ENCODE results near the gene NDUFB8.

The NDUFB8 gene

GRCh38 chr10:100553929-100554328, 24.3 kb upstream of the NDUFB8 start:
- H3K9me3 Mint-ChIP-seq: no peaks in the 10 kb centered on the region
- no peak overlapping the region for H3K4me3 Mint-ChIP-seq

GRCh38 chr10:100551738-100552137, 22.1 kb upstream of the NDUFB8 start:
- DNase-seq: no peak
- no peaks in the 10 kb centered on the region for H3K4me1 Mint-ChIP-seq
- no peak overlapping the region for H3K4me3 Mint-ChIP-seq
- H3K27me3 Mint-ChIP-seq (ENCODE audit: low read depth, poor library complexity): no peaks in the 10 kb centered on the region
- peaks cover 35% of the 10 kb centered on the region for H3K36me3 Mint-ChIP-seq (ENCODE audit: low read depth)
- H3K27ac Mint-ChIP-seq: peak overlapping the region; percentile 51
- no peak for TF ChIP-seq CTCF (IDR thresholded peaks at IDR 0.05)
- no peaks in the 10 kb centered on the region for H3K9me3 Mint-ChIP-seq

More at GRCh38 chr10:100553929-100554328, 24.3 kb upstream of the NDUFB8 start:
- DNase-seq: no peak
- H3K27ac Mint-ChIP-seq: no peak overlapping the region
- no peaks in the 10 kb centered on the region for H3K27me3 Mint-ChIP-seq (ENCODE audit: low read depth, poor library complexity)
- no peaks in the 10 kb centered on the region for H3K4me1 Mint-ChIP-seq
- peaks cover 25% of the 10 kb centered on the region for H3K36me3 Mint-ChIP-seq (ENCODE audit: low read depth)
- no peak for TF ChIP-seq CTCF (IDR thresholded peaks at IDR 0.05)

GRCh38 chr10:100551196-100551595, 21.5 kb upstream of the NDUFB8 start:
- Mint-ChIP-seq H3K4me3 (no peak overlapping the region), H3K4me1 (no peaks in the 10 kb centered on the region), H3K27me3 (ENCODE audit: low read depth, poor library complexity) (no peaks in the 10 kb centered on the region), H3K9me3 (no peaks in the 10 kb centered on the region), H3K27ac (peak overlapping the region; percentile 82), H3K36me3 (ENCODE audit: low read depth) (peaks cover 38% of the 10 kb centered on the region)
- DNase-seq: no peak
- TF ChIP-seq CTCF (IDR thresholded peaks at IDR 0.05): no peak

GRCh38 chr10:100544950-100545349, 15.3 kb upstream of the NDUFB8 start:
- Mint-ChIP-seq H3K36me3 (ENCODE audit: low read depth) (peaks cover 75% of the 10 kb centered on the region), H3K27ac (no peak overlapping the region), H3K9me3 (no peaks in the 10 kb centered on the region), H3K4me3 (no peak overlapping the region), H3K4me1 (no peaks in the 10 kb centered on the region), H3K27me3 (ENCODE audit: low read depth, poor library complexity) (no peaks in the 10 kb centered on the region)
- no peak for DNase-seq
- TF ChIP-seq CTCF (IDR thresholded peaks at IDR 0.05): no peak

- Mint-ChIP-seq H3K27ac (no peak overlapping the region), H3K4me3 (no peak overlapping the region), H3K9me3 (no peaks in the 10 kb centered on the region), H3K4me1 (no peaks in the 10 kb centered on the region), H3K36me3 (ENCODE audit: low read depth) (peaks cover 46% of the 10 kb centered on the region), H3K27me3 (ENCODE audit: low read depth, poor library complexity) (peaks cover 5% of the 10 kb centered on the region)
- no peak for DNase-seq
- TF ChIP-seq CTCF (IDR thresholded peaks at IDR 0.05): no peak
These were observed 7.8 kb upstream of the NDUFB8 start for GRCh38 chr10:100537475-100537874.

- Mint-ChIP-seq H3K27me3 (ENCODE audit: low read depth, poor library complexity) (peaks cover 5% of the 10 kb centered on the region), H3K4me1 (no peaks in the 10 kb centered on the region), H3K27ac (peak within 1 kb of the TSS; percentile 68), H3K4me3 (no peak within 1 kb of the TSS), H3K36me3 (ENCODE audit: low read depth) (peaks cover 33% of the 10 kb centered on the region), H3K9me3 (no peaks in the 10 kb centered on the region)
- TF ChIP-seq CTCF (IDR thresholded peaks at IDR 0.05): peak; percentile 83
- peak; percentile 83 for DNase-seq
These were observed 6.2 kb upstream of the NDUFB8 start, which contains the start of gene HIF1AN for GRCh38 chr10:100535715-100536353. Gene HIF1AN (plus strand): TSS chr10:100535943. CDS start chr10:100535959, 16 bp downstream.

Data from nephron progenitor cell (in vitro differentiated cells).